ENCODE results near the gene CLDN15. TPM values are rescaled to one million over a fixed set of nuclear protein-coding genes. Genes with fewer than 3 reads are reported as not detected.

CLDN15 gene
- total RNA-seq, 2 experiments from 2014 or later, result 14.2 to 15.8 TPM

GRCh38 chr7:101225650-101226049 is 12.0 kb downstream of the CLDN15 start:
- CTCF ChIA-PET, result interaction anchor here (2.0 to 4.8 kb wide), 2 partner anchors 8 to 19 kb away, joined by 9 to 17 read pairs; partner anchors contain the start of genes FIS1, PLOD3 and ZNHIT1
- ATAC-seq, result no peak

GRCh38 chr7:101223528-101223927 is 14.1 kb downstream of the CLDN15 start:
- ChIA-PET POLR2A (interaction anchor here (0.5 to 1.5 kb wide), 2 partner anchors 12 to 169 kb away, joined by 3 to 4 read pairs; no protein-coding TSS in a partner anchor), CTCF (interaction anchor here (1.9 kb wide), 1 partner anchor 80 kb away, joined by 5 read pairs; no protein-coding TSS in a partner anchor)
- no peaks in the 10 kb centered on the region for H3K27me3 Mint-ChIP-seq

More at GRCh38 chr7:101225650-101226049, 12.0 kb downstream of the CLDN15 start:
- POLR2A ChIA-PET, result interaction anchor here (0.8 kb wide), 1 partner anchor 19 kb away, joined by 4 read pairs; the partner anchor contains the start of gene FIS1
- intact Hi-C loops (cut with micrococcal nuclease), result no loop called here
- no peak for DNase-seq
- Mint-ChIP-seq H3K27ac (no peak overlapping the region), H3K36me3 (ENCODE audit: low read depth) (peaks cover 16% of the 10 kb centered on the region), H3K4me3 (no peak overlapping the region), H3K9me3 (no peaks in the 10 kb centered on the region), H3K4me1 (ENCODE audit: low read depth) (peaks cover 7% of the 10 kb centered on the region), H3K27me3 (no peaks in the 10 kb centered on the region)
- no peak for TF ChIP-seq CTCF (IDR thresholded peaks at IDR 0.05)

GRCh38 chr7:101222275-101222830 is 15.2 kb downstream of the CLDN15 start:
- peaks cover 19% of the 10 kb centered on the region for H3K4me1 Mint-ChIP-seq (ENCODE audit: low read depth)
- peaks cover 14% of the 10 kb centered on the region for H3K36me3 Mint-ChIP-seq (ENCODE audit: low read depth)
- no peak for TF ChIP-seq CTCF (IDR thresholded peaks at IDR 0.05)
- no peak for ATAC-seq
- no peak overlapping the region for H3K4me3 Mint-ChIP-seq
- intact Hi-C loops (cut with micrococcal nuclease), result no loop called here
- no peaks in the 10 kb centered on the region for H3K9me3 Mint-ChIP-seq
- POLR2A ChIA-PET, result interaction anchor here (1.0 to 1.5 kb wide), 2 partner anchors 13 to 25 kb away, joined by 3 to 4 read pairs; no protein-coding TSS in a partner anchor
- no peaks in the 10 kb centered on the region for H3K27me3 Mint-ChIP-seq
- CTCF ChIA-PET, result interaction anchor here (0.8 to 1.9 kb wide), 5 partner anchors 21 to 79 kb away, joined by 3 to 5 read pairs (median 3); partner anchors contain the start of gene FIS1
- no peak overlapping the region for H3K27ac Mint-ChIP-seq
- DNase-seq, result no peak

More at GRCh38 chr7:101223528-101223927, 14.1 kb downstream of the CLDN15 start:
- Mint-ChIP-seq H3K36me3 (ENCODE audit: low read depth) (peaks cover 14% of the 10 kb centered on the region), H3K4me1 (ENCODE audit: low read depth) (peaks cover 19% of the 10 kb centered on the region), H3K9me3 (no peaks in the 10 kb centered on the region), H3K27ac (no peak overlapping the region), H3K4me3 (no peak overlapping the region)
- no peak for DNase-seq
- no peak for TF ChIP-seq CTCF (IDR thresholded peaks at IDR 0.05)
- ATAC-seq, result no peak
- intact Hi-C loops (cut with micrococcal nuclease), result no loop called here

GRCh38 chr7:101220295-101220694 is 17.3 kb downstream of the CLDN15 start:
- ATAC-seq (no peak), DNase-seq (no peak)
- ChIA-PET CTCF (interaction anchor here (0.8 to 4.5 kb wide), 5 partner anchors 14 to 95 kb away, joined by 3 to 49 read pairs (median 4); partner anchors contain the start of gene FIS1), POLR2A (no interaction called here)
- TF ChIP-seq CTCF (IDR thresholded peaks at IDR 0.05), result no peak
- H3K9me3 Mint-ChIP-seq, result no peaks in the 10 kb centered on the region
- H3K4me3 Mint-ChIP-seq, result no peak overlapping the region
- peaks cover 14% of the 10 kb centered on the region for H3K36me3 Mint-ChIP-seq (ENCODE audit: low read depth)
- H3K4me1 Mint-ChIP-seq (ENCODE audit: low read depth), result peaks cover 28% of the 10 kb centered on the region
- intact Hi-C loops (cut with micrococcal nuclease), result no loop called here
- no peaks in the 10 kb centered on the region for H3K27me3 Mint-ChIP-seq
- no peak overlapping the region for H3K27ac Mint-ChIP-seq
